GM18951 (cell line): Measurements from ENCODE around the gene TMEM266.

ENCODE experiments used
- POLR2A ChIP-seq: IDR thresholded peaks from 4 replicates; pipeline ENCODE4 v1.6.1; 2011; ENCODE audit warnings: mild to moderate bottlenecking; ENCODE audit not compliant: insufficient read length, insufficient read depth; ENCODE audit errors: extremely low read depth
- in situ Hi-C: fragments of 300-500 bp; cut with MboI; formaldehyde crosslinking; loops from one replicate; pipeline ENCODE4 v1.12.0; 2022; ENCODE audit warnings: low sequenced_read_pairs, mixed read lengths, inconsistent platforms; ENCODE audit not compliant: unreplicated experiment

Gene TMEM266

DNA sequence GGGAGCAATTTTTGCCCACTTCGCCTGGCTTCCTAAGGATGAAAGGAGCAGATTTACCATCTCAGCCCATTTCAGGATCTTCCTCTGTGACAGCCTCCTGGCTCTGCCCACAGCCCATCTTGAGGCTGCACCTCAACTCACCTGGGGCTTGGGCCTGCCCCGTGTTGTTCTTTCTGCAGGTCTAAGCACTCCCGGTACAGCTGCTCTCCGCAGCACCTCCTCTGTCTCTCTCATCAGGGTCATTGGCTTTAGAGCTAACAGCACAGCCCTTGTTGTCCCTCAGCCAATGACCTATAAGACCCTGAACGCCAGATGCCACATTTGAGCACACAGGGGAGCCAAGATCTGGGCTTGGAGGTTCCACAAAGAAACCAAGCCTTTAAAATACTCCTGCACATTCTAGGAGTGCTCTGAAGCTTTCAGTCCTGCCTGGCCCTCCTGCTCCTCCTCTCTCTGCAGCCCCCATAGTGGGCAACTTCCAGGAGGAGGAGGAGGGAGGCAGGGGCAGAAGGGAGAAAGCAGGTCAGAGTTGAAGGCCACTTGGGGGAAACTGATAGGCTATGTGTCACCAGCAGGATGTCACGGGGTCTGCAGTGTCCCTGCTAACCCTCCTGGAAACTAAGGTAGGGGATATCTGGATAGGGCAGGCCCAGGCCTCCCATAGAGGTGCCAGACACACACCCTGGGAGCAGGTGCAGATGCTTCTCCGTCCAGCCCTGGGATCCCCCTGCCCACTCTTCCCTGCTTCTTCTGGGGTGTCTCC is 135.9 kb downstream of the TMEM266 start:
- TF ChIP-seq POLR2A: no peak
- in situ Hi-C loops: loop anchor here (25.0 kb wide), 1 partner anchor 667 kb away; no protein-coding TSS in a partner anchor

DNA sequence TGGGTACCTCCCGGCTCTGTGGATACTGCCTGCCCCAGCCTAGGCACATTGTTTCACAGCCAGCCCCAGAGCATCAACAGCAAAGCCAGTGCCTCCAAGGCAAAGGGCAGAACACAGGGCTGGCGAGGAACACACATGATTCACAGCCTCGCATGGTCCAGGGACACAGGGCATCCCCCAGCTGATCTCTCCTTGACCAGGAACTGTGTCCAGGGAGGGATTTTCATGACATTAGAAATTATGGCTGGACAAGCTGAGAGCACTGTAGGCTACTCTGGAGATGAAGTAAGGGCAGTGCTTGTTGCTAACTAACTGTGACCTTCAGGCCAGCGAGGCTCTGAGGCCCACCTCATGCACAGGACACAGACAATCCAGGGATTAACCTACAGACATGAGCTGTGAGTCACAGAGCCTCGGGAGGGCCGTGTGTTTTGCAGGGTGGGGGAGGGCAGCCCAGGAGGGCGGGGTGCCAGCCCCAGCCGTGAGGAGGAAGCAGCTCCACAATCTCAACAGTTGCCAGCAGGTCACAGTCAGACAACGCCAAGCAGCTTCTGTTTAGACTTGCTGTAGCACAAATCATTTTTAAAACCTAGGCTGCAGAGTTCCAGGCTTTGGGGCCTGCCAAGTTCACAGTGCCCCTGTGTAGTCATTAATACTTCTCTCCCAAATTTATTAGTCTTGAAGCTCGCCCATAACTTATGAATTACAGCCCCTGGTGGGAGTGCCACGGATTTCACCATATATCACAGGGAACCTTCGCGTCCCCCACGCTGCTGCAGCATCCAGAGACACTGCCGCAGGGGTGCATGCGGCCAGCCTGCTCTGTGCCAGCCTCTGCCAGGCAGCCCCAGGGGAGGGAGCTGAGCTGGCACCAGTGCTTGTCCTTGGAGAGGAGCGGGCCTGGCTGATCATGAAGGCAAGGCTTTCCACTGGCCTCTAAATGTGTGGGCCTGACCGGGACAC is 136.8 kb downstream of the TMEM266 start:
- no peak for TF ChIP-seq POLR2A

DNA sequence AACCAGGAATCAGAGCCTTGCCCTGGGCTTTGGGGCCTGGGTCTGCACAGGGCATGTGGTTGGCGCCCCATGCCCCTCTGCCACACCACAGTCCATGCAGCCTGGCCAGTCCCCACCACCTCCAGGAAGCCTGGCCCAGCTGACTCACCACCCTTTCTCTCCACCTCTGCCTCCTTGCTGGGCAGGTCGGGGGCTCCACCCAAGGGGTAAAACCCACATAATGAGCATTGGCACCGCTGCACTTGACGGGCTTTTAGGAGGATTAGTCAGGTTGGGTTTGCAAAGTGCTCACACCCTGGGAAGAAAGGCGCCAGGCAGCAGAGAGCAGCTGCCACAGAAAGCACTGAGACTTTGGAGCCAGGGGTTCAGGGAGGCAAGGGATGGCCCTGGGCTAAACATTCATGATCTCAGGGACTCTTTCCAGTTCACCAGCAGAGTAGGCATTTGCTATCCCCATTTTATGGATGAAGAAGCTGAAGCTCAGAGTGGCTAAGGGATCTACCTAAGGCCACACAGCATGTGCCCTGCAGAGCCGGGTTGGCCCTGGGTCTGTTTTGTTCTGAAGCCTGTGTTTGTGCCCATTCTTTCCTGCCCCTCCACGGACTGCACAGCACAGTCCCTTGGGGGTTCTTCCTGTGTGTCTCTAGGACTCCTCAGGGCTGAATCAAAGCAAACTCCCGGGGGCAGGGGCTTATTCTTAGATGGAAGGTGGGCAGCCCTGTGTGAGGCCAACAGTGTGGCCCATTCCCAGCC is 138.1 kb downstream of the TMEM266 start:
- in situ Hi-C loops: loop anchor here (25.0 kb wide), 1 partner anchor 664 kb away; no protein-coding TSS in a partner anchor
- no peak for TF ChIP-seq POLR2A

More for the DNA sequence above, 136.8 kb downstream of the TMEM266 start:
- in situ Hi-C loops: loop anchor here (25.0 kb wide), 1 partner anchor 666 kb away; no protein-coding TSS in a partner anchor

DNA sequence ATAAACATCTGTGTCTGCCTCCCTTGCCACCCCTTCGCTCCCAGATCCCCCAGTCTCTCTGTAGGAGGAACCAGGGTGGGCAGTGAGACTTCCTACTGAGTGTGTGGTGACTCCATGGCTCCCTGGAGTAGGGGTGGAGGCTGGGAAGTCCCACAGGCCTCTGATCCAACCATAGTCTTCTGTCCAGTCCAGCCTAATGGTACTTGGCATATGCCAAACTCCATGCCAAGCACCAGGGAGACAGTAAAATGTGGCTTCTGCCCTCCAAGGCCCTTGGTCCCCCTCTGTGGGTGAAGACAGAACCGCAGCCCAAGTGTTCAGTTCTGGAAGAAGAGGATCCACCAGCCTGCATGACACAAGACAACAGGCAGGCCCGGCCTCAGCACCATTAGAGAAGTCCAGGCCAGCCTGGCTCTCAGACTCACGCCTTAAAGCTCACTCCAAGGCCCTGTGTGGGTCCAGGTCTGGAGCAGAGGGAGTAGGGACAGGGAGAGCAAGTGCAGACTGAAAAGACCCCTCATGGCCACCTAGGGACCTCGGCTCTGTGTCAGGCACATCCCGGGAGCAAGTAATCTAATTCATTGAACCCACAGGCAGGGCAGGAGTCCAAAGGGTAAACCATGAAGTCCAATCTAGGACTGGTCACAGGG is 138.8 kb downstream of the TMEM266 start:
- TF ChIP-seq POLR2A: no peak
- in situ Hi-C loops: loop anchor here (25.0 kb wide), 1 partner anchor 664 kb away; no protein-coding TSS in a partner anchor

DNA sequence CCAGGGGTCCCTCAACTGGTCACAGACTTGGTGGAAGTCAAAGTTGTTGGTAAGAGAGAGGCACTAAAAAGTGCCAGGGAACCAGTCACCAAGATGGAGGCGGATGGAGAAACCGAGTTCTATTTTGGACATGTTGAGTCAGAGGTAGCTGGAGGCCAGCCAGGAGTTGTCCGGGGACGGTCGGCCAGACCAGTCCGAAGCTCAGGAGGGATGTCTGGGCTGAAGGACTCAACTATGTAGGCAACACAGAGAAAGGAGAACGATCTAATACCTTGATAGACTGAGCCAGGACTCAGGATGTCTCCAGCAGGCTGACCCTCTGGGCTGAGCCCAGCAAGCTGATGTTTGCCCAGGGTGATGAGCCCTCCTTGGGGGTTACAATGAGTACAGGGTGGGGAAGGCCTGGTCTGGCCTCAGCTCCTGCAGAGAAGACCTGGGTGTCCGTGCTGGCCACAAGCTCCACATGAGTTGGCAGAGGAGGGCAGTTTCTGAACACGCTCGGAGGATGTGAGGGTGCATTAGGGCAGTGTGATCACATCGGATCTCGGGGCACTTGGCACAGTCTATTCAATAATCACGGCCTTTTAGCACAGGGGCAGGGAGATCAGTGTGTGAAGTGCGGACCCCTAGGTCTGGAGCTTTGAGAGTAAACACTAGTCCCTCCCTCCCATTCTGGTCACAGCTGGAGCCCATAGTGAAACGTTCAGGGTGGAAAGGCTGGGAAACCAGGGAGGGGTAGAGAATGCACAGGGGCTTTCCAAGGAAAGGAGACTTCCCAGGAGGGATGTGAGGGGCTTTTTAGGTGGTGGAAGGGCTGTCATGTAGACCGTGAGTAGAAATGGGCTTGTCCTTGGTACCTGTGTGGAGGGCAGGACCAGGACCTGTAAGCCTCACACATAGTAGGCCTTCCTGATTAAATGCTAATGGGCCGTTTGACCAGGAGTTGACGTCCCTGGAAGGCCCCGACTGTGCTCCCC is 139.6 kb downstream of the TMEM266 start:
- no peak for TF ChIP-seq POLR2A
- in situ Hi-C loops: loop anchor here (25.0 kb wide), 1 partner anchor 663 kb away; no protein-coding TSS in a partner anchor

DNA sequence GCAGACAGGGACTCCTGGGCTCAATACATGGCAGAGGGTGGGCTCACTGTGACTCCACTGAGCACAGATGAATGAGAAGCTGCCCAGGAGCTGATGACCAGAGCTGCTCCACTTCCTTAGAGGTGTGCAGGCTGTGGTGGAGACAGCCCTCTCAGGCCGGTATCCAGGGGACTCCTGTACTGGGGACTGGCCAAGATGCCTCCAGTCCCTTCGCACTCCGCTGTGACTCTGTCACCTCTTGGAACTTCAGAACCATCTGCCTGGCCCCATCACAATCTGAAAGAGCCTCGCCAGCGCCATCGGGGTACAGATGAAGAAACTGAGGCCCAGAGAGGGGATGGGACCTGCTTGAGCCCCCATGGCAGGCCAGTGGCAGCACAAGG is 140.3 kb downstream of the TMEM266 start:
- no peak for TF ChIP-seq POLR2A
- in situ Hi-C loops: no loop called here

DNA sequence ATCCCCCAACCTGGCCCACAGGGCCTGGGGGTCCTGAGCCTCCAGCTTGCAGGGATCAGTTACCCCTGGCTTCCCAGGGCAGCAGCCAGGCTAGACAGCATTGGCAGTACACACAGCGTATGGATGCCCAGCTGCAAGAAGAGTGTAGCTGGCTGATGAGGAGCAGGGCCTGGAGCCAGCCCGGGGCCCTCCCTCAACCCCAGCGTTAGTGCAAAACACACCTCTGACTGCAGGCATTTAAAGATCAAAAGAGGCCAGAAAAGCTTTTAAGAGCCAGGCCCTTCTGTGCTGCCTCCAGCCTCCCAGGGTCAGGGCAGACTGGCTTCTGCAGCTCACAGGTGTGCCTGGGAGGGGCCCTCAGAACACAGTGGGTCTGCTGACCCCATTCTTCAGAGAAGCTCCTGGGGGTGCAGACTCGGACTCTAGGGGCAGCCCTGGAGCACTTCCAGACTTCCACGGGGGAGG is 140.9 kb downstream of the TMEM266 start:
- in situ Hi-C loops: no loop called here
- TF ChIP-seq POLR2A: no peak

DNA sequence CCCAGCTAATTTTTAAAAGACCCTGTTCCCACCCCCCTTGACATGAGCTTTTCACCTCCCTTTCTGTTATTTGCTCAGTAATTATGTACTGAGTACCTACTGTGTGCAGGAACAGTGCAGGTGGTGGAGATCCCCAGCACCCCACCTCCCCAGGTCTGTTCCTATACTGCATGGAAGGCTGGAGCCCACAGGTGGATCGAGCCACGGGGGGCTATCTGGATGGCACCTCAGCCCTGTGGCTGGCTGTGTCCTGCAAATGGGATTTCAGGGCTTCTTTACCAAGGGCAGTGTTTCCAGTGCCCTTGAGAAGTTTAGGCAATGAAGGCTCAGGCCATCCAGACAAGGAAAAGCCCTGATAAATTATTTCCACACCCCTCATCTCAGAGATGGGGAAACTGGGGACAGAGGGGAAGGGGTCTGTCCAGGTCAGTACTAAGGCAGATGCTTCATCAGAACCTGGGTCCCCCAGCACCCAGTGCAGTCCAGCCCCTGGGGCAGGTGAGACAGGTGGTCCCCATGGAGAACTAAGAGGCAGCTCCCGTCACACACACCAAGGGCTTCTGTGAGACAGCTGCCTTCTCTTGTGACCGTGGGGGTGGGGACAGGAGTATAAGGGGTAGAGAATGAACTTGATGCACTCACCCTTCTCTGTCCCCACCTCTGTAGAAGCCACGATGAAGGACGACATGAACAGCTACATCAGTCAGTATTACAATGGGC is 141.9 kb downstream of the TMEM266 start:
- TF ChIP-seq POLR2A: no peak
- in situ Hi-C loops: no loop called here

DNA sequence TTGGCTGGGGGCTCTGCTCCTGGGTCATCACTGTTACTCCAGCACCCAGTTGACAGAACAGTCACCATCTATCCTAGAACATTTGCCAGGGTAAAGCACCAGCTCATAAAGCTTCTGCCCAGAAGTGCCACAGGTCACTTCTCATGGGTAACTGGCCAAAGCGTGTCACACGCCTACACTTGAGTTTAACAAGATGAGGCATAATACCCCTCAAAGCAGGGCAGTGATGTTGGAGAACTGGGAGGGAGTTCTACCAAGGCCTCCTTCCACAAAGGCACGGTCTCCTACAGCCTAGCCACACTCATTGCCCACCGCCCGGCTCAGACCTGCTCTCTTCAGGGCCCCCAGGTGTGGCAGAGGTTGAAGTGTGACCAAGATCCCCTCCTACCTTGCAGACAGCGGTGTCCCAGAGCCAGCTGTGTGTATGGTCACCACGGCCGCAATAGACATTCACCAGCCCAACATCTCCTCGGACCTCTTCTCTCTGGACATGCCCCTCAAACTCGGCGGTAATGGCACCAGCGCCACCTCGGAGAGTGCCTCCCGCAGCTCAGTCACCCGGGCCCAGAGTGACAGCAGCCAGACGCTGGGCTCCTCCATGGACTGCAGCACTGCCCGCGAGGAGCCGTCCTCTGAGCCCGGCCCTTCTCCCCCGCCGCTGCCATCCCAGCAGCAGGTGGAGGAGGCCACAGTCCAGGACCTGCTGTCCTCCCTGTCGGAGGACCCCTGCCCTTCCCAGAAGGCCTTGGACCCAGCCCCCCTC is 143.7 kb downstream of the TMEM266 start:
- in situ Hi-C loops: no loop called here
- no peak for TF ChIP-seq POLR2A
